Measurements from ENCODE around the gene BABAM2. TPM values are rescaled to one million over a fixed set of nuclear protein-coding genes. Genes with fewer than 3 reads are reported as not detected.
A peak's percentile ranks its signal among the peaks of the same experiment; 100 is the strongest.

Gene BABAM2
- total RNA-seq, 2 experiments from 2014 or later = 45.2 to 53.2 TPM

DNA sequence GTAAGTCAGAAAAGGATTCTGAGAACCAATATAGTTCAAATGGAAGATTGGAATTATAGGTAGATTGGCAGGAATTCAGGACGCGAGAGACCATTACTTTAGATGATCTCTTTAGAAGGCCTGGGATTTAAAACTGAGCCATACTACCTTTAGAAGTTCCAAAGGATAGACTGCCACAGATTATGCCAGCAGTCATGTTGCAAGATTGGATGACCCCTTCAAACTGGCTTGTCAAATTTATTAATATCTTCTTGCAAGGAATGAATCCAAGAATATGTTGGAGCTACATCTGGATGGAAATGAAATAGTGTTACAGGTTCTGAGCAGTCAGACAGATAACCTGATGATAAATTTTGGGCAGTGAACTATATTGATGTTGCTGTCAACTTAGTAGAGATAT, 22.0 kb downstream of the BABAM2 start:
- Mint-ChIP-seq H3K9me3 (no peaks in the 10 kb centered on the region), H3K27me3 (no peaks in the 10 kb centered on the region), H3K4me1 (peaks cover 32% of the 10 kb centered on the region), H3K36me3 (peaks cover 33% of the 10 kb centered on the region), H3K4me3 (no peak overlapping the region), H3K27ac (no peak overlapping the region)
- DNase-seq = no peak

DNA sequence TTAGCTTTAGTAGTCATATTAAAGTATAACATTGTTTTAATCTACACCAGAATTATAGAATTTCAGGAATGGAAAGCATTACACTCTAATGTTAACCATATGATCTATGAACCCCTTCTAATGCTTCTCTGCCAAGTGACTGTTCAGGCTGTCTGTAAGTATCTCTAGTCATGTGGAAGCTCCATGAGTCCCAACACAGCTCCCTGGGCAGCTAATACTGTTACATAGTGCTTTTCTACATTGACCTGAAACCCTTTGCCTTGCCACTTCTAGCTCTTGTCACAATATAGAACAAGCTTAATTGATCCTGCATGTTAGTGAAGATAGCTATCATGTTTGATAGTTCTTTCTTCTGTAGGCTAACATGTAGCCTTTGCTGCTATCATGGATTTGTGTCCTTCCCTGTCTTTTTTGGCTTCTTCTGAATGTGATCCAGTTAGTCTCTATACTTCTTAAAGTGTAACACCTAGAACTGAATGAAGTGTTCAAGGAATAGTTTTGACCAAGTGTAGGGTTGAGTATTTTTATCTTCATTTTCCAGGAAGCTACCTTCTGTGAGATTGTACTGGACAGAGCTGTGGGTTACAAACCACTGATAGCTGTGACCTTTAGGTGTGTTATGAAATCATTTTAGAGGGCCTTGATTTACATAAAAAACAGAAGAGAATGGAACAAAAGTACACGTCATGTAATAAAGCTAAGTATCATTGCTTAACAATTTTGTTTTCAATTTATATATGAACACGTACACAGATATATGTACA, 23.7 kb downstream of the BABAM2 start:
- Mint-ChIP-seq H3K4me1 (peaks cover 28% of the 10 kb centered on the region), H3K4me3 (no peak overlapping the region), H3K27ac (no peak overlapping the region), H3K36me3 (peaks cover 29% of the 10 kb centered on the region), H3K27me3 (no peaks in the 10 kb centered on the region), H3K9me3 (no peaks in the 10 kb centered on the region)
- no peak for DNase-seq

DNA sequence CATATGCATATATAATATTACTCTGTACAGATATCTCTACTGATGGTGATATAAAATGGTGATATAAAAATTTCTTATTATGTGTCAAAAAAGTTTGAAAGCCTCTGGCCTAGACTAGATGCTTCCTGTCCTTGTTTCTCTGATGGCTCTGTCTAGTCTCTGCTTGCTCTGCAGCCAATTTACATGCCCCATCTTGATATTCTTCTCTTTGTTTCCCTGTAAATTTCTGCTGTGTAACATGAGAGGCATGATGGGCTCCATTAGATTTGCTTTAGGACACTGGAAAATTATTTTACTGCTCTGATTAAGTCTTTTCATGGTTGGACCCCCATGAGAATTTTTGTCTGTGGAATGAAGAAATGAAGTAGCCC, 24.3 kb downstream of the BABAM2 start:
- H3K9me3 Mint-ChIP-seq = no peaks in the 10 kb centered on the region
- H3K36me3 Mint-ChIP-seq = peaks cover 24% of the 10 kb centered on the region
- H3K27me3 Mint-ChIP-seq = no peaks in the 10 kb centered on the region
- H3K27ac Mint-ChIP-seq = no peak overlapping the region
- no peak for DNase-seq
- peaks cover 24% of the 10 kb centered on the region for H3K4me1 Mint-ChIP-seq
- no peak overlapping the region for H3K4me3 Mint-ChIP-seq

DNA sequence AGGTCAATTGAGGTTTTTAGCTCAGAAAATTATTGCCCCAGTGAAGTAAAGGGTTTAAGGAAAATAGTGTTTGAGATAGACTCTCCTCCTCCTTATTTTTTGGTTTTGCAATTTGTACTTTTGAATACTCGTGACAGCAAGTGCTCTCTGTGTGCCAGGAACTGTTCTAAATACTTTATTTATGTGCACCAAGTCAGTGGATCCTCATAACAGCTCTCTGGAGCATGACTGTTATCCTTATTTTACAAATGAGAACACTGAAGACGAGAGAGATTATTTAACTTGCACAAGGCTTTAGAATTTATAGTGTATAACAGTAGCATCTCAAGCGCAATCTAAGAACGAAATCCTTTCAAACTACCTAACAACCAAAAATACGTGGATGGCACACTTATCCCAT, 24.7 kb downstream of the BABAM2 start:
- DNase-seq = no peak
- H3K36me3 Mint-ChIP-seq = peaks cover 24% of the 10 kb centered on the region
- H3K27ac Mint-ChIP-seq = no peak overlapping the region
- no peak overlapping the region for H3K4me3 Mint-ChIP-seq
- H3K27me3 Mint-ChIP-seq = no peaks in the 10 kb centered on the region
- H3K9me3 Mint-ChIP-seq = no peaks in the 10 kb centered on the region
- peaks cover 28% of the 10 kb centered on the region for H3K4me1 Mint-ChIP-seq

DNA sequence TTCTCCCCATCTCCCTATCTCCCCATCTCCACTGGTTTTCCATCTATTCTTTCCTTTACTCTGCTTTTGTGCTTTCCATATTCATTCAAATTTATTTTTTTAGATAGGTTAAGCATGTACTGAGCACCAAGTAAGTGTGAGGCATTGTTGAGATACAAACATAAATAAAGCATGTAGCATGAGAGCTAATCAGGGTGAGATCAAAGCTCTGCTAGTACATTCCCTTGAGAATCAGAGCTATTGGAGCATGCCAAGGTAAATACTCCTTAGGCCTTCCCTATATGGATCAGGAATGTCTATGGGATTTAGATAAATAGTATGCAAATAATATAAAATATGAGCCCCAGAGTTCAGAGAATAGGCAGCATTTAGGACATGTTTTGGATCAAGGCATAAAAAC, 25.3 kb downstream of the BABAM2 start:
- peaks cover 29% of the 10 kb centered on the region for H3K4me1 Mint-ChIP-seq
- H3K27me3 Mint-ChIP-seq = no peaks in the 10 kb centered on the region
- H3K9me3 Mint-ChIP-seq = no peaks in the 10 kb centered on the region
- H3K36me3 Mint-ChIP-seq = peaks cover 24% of the 10 kb centered on the region
- DNase-seq = no peak
- H3K27ac Mint-ChIP-seq = no peak overlapping the region
- H3K4me3 Mint-ChIP-seq = no peak overlapping the region

DNA sequence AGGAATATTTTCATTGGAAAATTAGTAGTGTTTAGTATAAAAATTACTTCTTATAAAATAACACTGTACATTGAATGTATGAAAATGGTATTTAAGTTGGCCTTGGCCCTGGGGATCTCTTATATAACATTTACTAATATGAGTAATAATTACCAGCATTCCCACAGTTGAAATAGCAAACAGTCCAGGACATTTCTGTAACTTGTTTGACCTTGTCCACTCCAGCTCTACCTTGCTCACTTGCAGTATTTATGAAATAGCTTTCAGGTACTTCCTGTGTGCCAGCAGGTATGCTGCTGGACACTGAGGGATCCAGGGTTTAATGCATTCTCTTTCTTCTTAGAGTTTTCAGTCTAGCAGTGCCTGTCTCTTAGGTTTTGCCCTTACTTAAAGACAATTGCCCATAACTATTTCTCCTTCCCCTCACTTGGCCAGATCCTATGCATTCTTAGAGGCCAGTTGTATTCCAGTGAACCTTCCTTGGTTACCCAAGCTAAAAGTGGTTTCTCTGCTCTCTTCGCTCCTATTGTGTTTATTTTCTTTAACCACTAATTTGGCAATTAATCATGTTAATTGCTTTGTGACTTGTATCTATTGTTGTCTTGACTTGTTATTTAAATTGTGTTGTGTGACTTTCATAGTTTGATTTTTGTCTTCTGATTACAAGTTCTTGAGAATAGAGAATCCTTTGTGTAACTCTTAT, 25.9 kb downstream of the BABAM2 start:
- H3K4me3 Mint-ChIP-seq = no peak overlapping the region
- no peak for DNase-seq
- H3K9me3 Mint-ChIP-seq = no peaks in the 10 kb centered on the region
- peaks cover 26% of the 10 kb centered on the region for H3K4me1 Mint-ChIP-seq
- H3K36me3 Mint-ChIP-seq = peaks cover 22% of the 10 kb centered on the region
- H3K27me3 Mint-ChIP-seq = no peaks in the 10 kb centered on the region
- H3K27ac Mint-ChIP-seq = no peak overlapping the region

DNA sequence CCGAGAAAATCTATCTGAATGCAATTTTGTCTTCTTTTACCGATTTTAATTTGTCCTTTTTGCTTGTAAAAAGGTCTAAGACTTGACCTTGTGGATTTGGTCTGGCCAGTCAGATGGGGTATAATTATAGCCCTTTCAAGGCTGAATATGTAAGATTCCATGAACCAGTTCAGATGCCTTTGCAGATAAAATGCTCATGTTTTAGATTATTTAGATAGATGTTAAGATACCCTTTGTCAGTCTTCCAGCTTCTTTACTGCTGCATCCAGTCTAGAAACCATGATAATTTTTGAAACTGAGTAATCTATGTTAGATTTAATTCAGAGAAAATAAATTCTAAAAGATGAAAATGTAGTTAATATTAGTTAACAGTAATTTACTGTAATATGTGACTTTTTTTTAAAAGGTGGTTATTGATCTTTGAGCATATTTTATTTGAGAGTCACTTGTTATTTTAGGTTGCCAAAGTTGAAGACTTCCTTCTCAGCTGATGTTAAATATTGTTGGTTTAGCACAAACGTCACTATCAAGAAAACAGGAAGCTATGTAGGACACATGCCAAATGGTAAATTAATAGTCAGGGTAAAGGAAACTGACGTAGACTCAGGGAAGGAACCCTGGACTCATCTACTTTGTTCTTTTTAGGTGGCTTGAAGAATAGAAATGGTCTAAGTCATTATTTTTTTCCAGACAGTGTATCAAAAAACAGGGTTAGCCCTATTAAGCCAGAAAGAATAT, 29.8 kb downstream of the BABAM2 start:
- Mint-ChIP-seq H3K4me1 (peaks cover 22% of the 10 kb centered on the region), H3K27me3 (no peaks in the 10 kb centered on the region), H3K4me3 (no peak overlapping the region), H3K9me3 (no peaks in the 10 kb centered on the region), H3K36me3 (peaks cover 12% of the 10 kb centered on the region), H3K27ac (peak overlapping the region; percentile 16)
- DNase-seq = no peak

DNA sequence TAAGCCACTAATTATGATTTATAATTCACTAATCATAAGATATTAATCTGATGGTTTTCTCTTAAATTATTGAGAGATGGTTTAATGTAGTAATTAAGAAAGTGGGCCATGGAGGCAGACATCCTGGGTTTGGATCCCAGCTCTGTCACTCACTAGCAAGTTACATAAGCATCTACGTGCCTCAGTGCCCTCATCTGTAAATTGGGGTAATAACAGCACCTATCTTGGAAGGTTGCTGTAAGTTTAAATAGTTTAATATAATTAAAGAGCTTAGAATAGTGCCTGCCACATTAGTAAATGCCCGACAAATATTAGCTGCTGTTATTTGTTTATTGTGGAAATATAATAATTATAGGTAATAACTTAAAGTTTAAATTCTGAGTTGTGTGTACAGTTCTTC, 30.9 kb downstream of the BABAM2 start:
- no peaks in the 10 kb centered on the region for H3K27me3 Mint-ChIP-seq
- no peaks in the 10 kb centered on the region for H3K9me3 Mint-ChIP-seq
- H3K36me3 Mint-ChIP-seq = peaks cover 22% of the 10 kb centered on the region
- H3K4me1 Mint-ChIP-seq = peaks cover 28% of the 10 kb centered on the region
- no peak overlapping the region for H3K27ac Mint-ChIP-seq
- no peak overlapping the region for H3K4me3 Mint-ChIP-seq
- DNase-seq = no peak

DNA sequence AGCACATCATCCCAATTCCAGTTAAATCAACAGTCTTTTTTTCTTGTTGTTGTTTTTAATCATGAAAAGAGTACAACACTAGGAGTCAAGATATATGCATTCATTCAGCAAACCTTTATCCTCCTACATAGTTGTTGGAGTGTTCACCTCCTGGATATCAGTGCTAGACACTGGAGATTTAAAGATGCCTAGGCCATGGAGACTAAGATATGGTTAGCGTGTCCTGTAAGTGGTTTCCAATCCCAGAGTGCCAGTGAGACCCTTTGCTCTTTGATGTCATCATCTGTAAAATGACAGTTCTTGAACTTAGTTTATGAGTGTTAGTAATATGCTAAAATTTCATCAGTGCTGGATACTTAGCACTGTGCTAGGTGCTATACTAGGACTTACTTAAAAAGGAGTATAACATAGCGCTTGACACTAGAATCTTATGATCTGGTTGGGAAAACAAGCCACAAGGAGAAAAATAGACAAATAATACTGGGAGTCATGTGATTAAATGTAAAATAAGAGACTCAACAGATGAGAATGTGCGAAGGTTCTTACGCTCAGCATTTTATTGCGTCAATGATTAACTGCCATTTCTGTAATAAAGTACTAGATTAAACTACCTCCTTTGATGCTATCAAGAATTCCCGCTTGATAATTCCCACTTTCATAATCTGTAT, 31.5 kb downstream of the BABAM2 start:
- Mint-ChIP-seq H3K27me3 (no peaks in the 10 kb centered on the region), H3K4me1 (peaks cover 28% of the 10 kb centered on the region), H3K9me3 (no peaks in the 10 kb centered on the region), H3K4me3 (no peak overlapping the region), H3K36me3 (peaks cover 22% of the 10 kb centered on the region), H3K27ac (no peak overlapping the region)
- no peak for DNase-seq

DNA sequence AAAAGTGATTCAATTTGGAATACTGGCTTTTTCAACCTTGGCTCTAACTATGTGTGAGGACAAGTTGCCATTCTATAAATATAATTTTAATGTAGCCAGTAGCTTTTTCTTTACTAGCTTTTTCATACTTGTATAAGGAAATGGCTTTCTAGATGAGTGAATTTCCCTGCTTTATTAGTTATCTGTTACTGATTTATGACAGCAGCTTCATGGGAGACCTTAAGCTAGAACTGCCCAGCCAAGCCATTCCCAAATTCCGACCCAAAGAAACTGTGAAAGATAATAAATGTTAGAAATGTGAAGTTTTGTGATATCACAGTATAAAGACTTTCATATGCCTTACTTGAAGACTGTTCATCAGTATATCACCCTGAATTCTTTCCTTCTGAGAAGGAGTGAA, 32.3 kb downstream of the BABAM2 start:
- DNase-seq = no peak
- Mint-ChIP-seq H3K36me3 (peaks cover 22% of the 10 kb centered on the region), H3K4me3 (no peak overlapping the region), H3K27me3 (no peaks in the 10 kb centered on the region), H3K27ac (no peak overlapping the region), H3K4me1 (peaks cover 28% of the 10 kb centered on the region), H3K9me3 (no peaks in the 10 kb centered on the region)

DNA sequence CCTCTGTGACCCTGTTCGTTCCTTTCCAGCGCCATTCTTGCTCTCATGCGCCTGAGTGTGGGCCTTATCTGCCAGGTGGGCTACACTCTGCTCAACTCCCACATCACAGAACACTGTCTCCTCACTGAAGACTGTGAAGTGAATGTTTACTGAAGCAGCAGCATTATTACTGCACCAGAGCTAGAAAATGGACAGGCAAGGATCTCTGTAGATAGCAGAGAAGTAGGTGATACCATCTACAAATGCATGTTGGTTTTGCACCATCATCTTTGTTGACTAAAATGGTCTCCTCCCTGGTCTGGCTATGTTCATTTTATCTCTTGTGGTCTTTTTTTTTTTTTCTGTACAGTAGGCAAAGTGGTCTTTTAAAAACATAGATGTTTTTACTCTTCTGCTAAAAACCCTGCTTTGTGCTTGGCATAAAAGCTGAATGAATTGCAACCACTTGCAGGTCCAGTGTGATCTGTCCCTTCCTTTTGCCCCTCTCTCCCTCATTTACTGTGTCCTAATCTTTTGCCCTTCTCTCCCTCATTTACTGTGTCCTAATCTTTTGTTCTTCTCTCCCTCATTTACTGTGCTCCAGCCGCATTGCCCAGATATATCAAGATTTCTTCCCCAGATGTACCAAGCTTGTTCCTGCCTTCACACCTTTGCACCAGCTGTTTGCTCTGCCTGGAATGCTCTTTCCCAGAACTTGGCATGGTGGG, 35.4 kb downstream of the BABAM2 start:
- Mint-ChIP-seq H3K27me3 (no peaks in the 10 kb centered on the region), H3K27ac (peak overlapping the region; percentile 2), H3K36me3 (peaks cover 24% of the 10 kb centered on the region), H3K4me1 (peaks cover 16% of the 10 kb centered on the region), H3K9me3 (no peaks in the 10 kb centered on the region), H3K4me3 (no peak overlapping the region)
- no peak for DNase-seq

DNA sequence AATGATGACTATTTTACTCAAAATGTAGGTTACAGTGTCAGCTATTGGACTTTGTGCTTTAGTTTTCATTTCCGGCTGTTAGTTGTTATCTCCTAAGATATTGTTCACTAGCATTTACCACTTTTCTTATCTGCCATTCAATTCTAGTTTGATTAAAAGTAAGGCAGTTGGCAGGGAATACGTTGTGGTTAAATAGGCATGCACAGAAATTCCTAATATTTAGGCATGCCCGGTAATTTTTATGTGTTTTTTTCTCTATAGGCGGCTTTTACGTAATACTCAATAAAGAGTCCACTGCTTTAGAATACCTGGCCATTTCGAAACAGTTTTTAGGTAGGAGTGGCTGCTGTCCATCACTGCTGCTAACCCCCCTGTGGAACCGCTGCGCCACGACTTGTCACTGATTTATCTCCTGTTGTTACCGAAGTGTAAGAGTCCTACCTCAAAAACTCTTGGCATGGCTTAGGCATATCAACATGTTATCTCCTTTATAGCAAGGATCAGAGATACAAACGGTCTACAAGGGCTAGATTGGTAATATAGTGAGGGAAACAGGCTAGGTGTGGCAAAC, 39.5 kb downstream of the BABAM2 start:
- H3K9me3 Mint-ChIP-seq = no peaks in the 10 kb centered on the region
- no peak for DNase-seq
- no peaks in the 10 kb centered on the region for H3K27me3 Mint-ChIP-seq
- peaks cover 29% of the 10 kb centered on the region for H3K36me3 Mint-ChIP-seq
- no peak overlapping the region for H3K4me3 Mint-ChIP-seq
- peaks cover 10% of the 10 kb centered on the region for H3K4me1 Mint-ChIP-seq
- H3K27ac Mint-ChIP-seq = no peak overlapping the region

DNA sequence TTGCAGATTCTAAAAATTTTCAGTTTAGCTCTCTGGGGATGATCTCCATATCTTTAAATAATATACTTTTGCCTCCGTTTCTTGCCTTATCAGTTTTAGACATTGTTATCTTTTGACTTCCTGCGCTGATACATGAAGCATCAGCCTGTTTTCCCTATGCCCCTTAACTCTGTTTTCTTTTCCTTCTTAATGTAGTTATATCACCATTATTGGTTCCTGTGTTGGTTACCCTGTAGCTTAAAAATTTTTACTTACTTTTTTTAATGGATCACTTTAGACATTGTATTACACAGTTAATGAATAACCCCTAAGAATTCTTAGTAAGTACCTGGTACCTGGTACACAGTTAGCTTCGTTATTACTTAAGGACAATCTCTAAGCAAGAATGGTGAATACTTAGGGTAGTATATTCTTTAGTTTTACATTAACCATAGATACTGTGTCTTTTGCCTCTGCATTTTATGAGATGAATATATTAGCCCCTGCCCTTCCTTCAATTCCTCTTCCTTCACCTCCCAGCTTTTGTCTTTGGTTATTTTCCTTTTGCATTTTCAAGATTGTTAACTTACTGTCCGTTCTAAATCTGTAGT, 40.9 kb downstream of the BABAM2 start:
- Mint-ChIP-seq H3K27me3 (no peaks in the 10 kb centered on the region), H3K27ac (no peak overlapping the region), H3K36me3 (peaks cover 19% of the 10 kb centered on the region), H3K9me3 (no peaks in the 10 kb centered on the region), H3K4me1 (peaks cover 1% of the 10 kb centered on the region), H3K4me3 (no peak overlapping the region)
- DNase-seq = no peak

DNA sequence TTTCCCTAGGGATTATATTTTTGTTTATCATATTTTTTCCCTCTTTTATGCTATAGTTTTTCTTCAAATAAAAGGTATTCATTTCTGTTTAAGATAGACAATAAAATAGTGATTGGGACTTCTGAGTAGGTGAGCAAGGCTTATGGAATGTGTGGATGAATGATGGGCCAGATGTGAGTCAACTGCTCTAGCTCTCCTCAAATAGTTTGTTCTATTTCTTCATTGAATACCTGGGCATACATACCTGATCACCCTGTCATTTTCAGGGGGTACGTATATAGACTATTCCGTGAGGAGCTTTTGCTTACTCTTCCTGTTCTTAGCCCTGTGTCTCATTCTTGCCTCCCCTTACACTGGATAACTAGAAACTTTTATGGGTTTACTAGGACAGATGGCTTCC, 41.9 kb downstream of the BABAM2 start:
- no peak for DNase-seq
- no peak overlapping the region for H3K27ac Mint-ChIP-seq
- peaks cover 6% of the 10 kb centered on the region for H3K4me1 Mint-ChIP-seq
- peaks cover 22% of the 10 kb centered on the region for H3K36me3 Mint-ChIP-seq
- H3K4me3 Mint-ChIP-seq = no peak overlapping the region
- H3K9me3 Mint-ChIP-seq = no peaks in the 10 kb centered on the region
- no peaks in the 10 kb centered on the region for H3K27me3 Mint-ChIP-seq

All from activated naive CD8-positive, alpha-beta T cell treated with anti-CD3 and anti-CD28 coated beads for 36 hours (primary cell).